ENCODE data around the gene MVD.

MVD gene

GRCh38 chr16:88703486-88704309, 40.8 kb upstream of the MVD start:
- Histone ChIP-seq H3K4me1 (ENCODE audit: control insufficient read depth, insufficient read depth, low read length) (peaks cover 9% of the 10 kb centered on the region), H3K9ac (ENCODE audit: low read length) (no peak overlapping the region), H3K27ac (ENCODE audit: low read depth, low read length) (no peak overlapping the region; the same call in 1 of the 2 replicates), H3K4me3 (ENCODE audit: low read depth, low read length) (no peak overlapping the region), H3K9me3 (ENCODE audit: control insufficient read depth, insufficient read depth, low read depth, low read length) (no peaks in the 10 kb centered on the region), H3K36me3 (ENCODE audit: control insufficient read depth, insufficient read depth, low read length) (peaks cover 31% of the 10 kb centered on the region), H3K27me3 (ENCODE audit: control insufficient read depth, insufficient read depth, low read length) (no peaks in the 10 kb centered on the region)

DNA sequence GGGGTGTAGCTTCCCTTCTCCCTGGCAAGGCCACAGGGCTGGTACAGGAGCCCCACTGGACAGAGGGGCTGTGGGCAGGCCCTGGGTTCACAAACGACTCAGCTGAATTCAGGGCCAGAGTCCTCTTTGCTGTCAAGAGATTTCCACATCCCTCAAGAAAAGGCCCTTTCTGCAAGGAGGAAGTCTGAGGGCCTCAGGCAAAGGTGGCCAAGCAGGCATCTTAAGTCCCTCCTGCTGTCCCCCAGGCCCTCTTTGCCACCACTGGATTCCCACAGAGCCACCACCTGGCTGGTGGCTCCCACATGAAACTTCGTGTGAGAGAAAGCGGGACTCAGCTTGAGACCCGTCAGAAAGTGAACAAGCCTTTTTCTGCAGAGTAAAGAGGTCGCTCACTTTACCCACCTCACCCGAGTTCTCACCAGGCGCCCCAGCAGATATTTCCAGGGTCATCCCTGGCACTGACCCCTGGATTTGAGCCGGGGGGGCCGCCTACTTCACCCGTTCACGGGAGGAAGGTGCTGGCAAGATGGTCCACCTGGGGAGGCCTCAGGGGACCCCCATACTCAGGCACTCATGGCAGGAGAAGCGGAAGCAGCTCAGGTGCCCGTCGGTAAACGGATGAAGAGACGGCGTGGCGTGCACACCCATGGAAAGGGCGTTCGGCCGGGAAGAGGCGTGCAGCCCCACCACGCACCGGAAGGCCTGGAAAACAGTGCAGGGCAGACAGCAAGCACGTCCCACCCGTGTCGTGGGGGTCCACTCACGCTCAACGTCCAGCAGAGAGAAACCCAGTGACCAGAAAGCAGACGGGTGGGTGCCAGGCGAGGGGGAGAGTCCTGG, 39.7 kb upstream of the MVD start:
- Histone ChIP-seq H3K27ac (ENCODE audit: low read depth, low read length) (no peak overlapping the region), H3K27me3 (ENCODE audit: control insufficient read depth, insufficient read depth, low read length) (no peaks in the 10 kb centered on the region), H3K9me3 (ENCODE audit: control insufficient read depth, insufficient read depth, low read depth, low read length) (no peaks in the 10 kb centered on the region), H3K4me1 (ENCODE audit: control insufficient read depth, insufficient read depth, low read length) (peaks cover 9% of the 10 kb centered on the region), H3K9ac (ENCODE audit: low read length) (no peak overlapping the region), H3K36me3 (ENCODE audit: control insufficient read depth, insufficient read depth, low read length) (peaks cover 36% of the 10 kb centered on the region), H3K4me3 (ENCODE audit: low read depth, low read length) (no peak overlapping the region)

GRCh38 chr16:88701581-88702370, 38.9 kb upstream of the MVD start:
- Histone ChIP-seq H3K27me3 (ENCODE audit: control insufficient read depth, insufficient read depth, low read length) (no peaks in the 10 kb centered on the region), H3K27ac (ENCODE audit: low read depth, low read length) (no peak overlapping the region), H3K4me1 (ENCODE audit: control insufficient read depth, insufficient read depth, low read length) (peaks cover 3% of the 10 kb centered on the region; the same call in 1 of the 2 replicates), H3K36me3 (ENCODE audit: control insufficient read depth, insufficient read depth, low read length) (peaks cover 42% of the 10 kb centered on the region), H3K9ac (ENCODE audit: low read length) (no peak overlapping the region), H3K4me3 (ENCODE audit: low read depth, low read length) (no peak overlapping the region), H3K9me3 (ENCODE audit: control insufficient read depth, insufficient read depth, low read depth, low read length) (no peaks in the 10 kb centered on the region)

DNA sequence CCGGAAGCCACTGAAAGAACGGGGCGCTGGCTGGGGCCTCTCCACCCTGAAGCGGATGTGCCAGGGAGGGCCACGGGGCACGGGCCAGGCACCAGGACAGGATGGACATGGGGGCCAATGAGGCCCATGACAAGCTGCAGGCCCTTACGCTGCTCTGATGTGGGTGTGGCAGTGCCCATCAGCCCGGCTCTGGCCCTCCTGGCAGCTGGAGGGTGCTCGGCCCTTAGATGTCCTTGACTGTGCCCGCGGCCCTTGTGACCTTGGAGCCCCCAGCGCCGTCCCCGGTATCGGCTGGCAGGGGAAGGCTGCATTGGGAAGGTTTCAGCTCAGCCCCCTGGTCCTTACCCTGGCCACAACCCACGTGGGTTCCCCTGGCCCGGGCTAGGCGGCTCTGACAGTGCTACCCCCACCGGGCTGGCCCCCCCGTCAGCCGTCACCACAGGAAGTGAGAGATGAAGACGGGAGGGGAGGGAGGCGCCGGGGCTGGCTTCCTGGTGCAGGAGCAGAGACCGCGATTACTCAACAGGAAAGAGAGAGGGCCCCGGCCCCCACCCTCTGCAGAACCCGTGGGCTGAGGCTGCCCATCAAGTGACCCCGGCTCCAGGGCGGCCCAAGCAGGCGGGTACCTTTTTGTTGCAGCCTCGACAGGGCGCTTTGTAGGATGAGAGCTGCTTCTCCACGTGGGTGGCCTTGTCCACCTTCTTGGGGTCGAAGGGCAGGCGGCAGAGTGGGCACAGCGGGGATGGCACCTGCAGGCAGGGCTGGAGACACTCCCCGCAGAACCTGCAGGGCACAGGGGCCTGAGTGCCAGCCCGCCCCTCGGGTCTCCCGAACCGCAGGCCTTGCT, 38.0 kb upstream of the MVD start:
- Histone ChIP-seq H3K9me3 (ENCODE audit: control insufficient read depth, insufficient read depth, low read depth, low read length) (no peaks in the 10 kb centered on the region), H3K36me3 (ENCODE audit: control insufficient read depth, insufficient read depth, low read length) (peaks cover 47% of the 10 kb centered on the region), H3K9ac (ENCODE audit: low read length) (no peak overlapping the region), H3K4me3 (ENCODE audit: low read depth, low read length) (no peak overlapping the region), H3K4me1 (ENCODE audit: control insufficient read depth, insufficient read depth, low read length) (peaks cover 3% of the 10 kb centered on the region; the same call in 1 of the 2 replicates), H3K27me3 (ENCODE audit: control insufficient read depth, insufficient read depth, low read length) (no peaks in the 10 kb centered on the region), H3K27ac (ENCODE audit: low read depth, low read length) (no peak overlapping the region)

DNA sequence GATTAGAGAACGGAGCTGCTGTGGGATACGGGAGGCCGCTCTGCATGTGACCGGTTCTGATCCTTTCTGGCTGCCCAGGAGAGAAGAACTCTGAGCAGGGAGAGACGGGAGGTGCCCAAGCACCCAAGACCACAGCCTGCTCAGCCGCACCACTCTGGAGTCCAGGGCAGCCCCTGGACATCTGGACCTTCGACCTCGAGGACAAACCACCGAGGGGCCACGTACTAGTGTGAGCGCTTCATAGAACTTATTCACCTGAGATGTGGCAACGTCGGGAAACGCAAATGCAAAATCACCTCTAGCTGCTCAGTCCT, 37.4 kb upstream of the MVD start:
- peaks cover 3% of the 10 kb centered on the region; the same call in 1 of the 2 replicates for H3K4me1 ChIP-seq (ENCODE audit: control insufficient read depth, insufficient read depth, low read length)
- H3K9ac ChIP-seq (ENCODE audit: low read length), result no peak overlapping the region
- H3K27me3 ChIP-seq (ENCODE audit: control insufficient read depth, insufficient read depth, low read length), result no peaks in the 10 kb centered on the region
- H3K27ac ChIP-seq (ENCODE audit: low read depth, low read length), result no peak overlapping the region
- H3K36me3 ChIP-seq (ENCODE audit: control insufficient read depth, insufficient read depth, low read length), result peaks cover 47% of the 10 kb centered on the region
- H3K4me3 ChIP-seq (ENCODE audit: low read depth, low read length), result no peak overlapping the region
- no peaks in the 10 kb centered on the region for H3K9me3 ChIP-seq (ENCODE audit: control insufficient read depth, insufficient read depth, low read depth, low read length)

GRCh38 chr16:88699180-88699579, 36.3 kb upstream of the MVD start:
- Histone ChIP-seq H3K4me3 (ENCODE audit: low read depth, low read length) (no peak overlapping the region), H3K27ac (ENCODE audit: low read depth, low read length) (no peak overlapping the region), H3K9me3 (ENCODE audit: control insufficient read depth, insufficient read depth, low read depth, low read length) (no peaks in the 10 kb centered on the region), H3K36me3 (ENCODE audit: control insufficient read depth, insufficient read depth, low read length) (peaks cover 47% of the 10 kb centered on the region), H3K27me3 (ENCODE audit: control insufficient read depth, insufficient read depth, low read length) (no peaks in the 10 kb centered on the region), H3K4me1 (ENCODE audit: control insufficient read depth, insufficient read depth, low read length) (no peaks in the 10 kb centered on the region), H3K9ac (ENCODE audit: low read length) (no peak overlapping the region)

GRCh38 chr16:88698646-88699045, 35.8 kb upstream of the MVD start:
- H3K27me3 ChIP-seq (ENCODE audit: control insufficient read depth, insufficient read depth, low read length), result no peaks in the 10 kb centered on the region
- H3K27ac ChIP-seq (ENCODE audit: low read depth, low read length), result no peak overlapping the region
- H3K4me1 ChIP-seq (ENCODE audit: control insufficient read depth, insufficient read depth, low read length), result no peaks in the 10 kb centered on the region
- no peaks in the 10 kb centered on the region for H3K9me3 ChIP-seq (ENCODE audit: control insufficient read depth, insufficient read depth, low read depth, low read length)
- H3K9ac ChIP-seq (ENCODE audit: low read length), result no peak overlapping the region
- peaks cover 47% of the 10 kb centered on the region for H3K36me3 ChIP-seq (ENCODE audit: control insufficient read depth, insufficient read depth, low read length)
- no peak overlapping the region for H3K4me3 ChIP-seq (ENCODE audit: low read depth, low read length)

- H3K36me3 ChIP-seq (ENCODE audit: control insufficient read depth, insufficient read depth, low read length), result peaks cover 47% of the 10 kb centered on the region
- H3K9me3 ChIP-seq (ENCODE audit: control insufficient read depth, insufficient read depth, low read depth, low read length), result no peaks in the 10 kb centered on the region
- H3K27ac ChIP-seq (ENCODE audit: low read depth, low read length), result no peak overlapping the region
- H3K9ac ChIP-seq (ENCODE audit: low read length), result no peak overlapping the region
- H3K4me3 ChIP-seq (ENCODE audit: low read depth, low read length), result no peak overlapping the region
- no peaks in the 10 kb centered on the region for H3K27me3 ChIP-seq (ENCODE audit: control insufficient read depth, insufficient read depth, low read length)
- no peaks in the 10 kb centered on the region for H3K4me1 ChIP-seq (ENCODE audit: control insufficient read depth, insufficient read depth, low read length)
Observed at GRCh38 chr16:88697831-88698615, 35.1 kb upstream of the MVD start.

DNA sequence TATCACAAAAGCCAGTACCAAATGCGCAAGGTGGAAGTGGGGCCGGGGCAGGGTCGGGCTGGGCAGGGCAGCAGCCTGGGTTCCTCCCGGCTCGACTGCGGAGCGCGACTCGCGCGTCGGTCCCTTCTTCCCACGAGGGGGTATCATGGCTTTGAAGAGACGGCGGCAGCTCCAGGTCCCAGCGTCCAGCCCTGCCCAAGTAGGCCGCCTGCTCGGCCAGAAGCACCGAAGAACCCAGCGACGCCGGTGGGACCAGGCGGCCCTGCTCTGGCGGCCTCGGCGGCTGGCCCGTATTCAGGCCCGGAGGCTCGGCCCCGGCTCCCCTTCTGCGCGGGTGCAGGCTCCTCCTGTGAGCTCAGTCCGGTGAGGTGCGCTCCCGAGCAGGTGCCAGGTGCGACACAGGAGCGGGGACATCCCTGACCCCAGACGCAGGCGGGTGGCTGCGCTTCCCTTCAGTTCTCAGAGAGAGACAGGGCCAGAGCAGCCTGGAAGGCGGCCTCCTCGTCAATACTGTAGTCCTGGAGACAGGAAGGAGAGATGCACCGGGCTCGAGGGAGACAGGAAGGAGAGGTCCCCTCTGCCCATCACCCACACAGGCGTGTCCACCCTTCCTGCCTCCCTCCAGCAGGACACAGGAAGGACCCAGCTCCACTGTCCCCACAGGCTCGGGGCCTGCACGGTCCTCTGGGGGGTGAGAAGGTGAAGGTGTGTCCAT, 34.4 kb upstream of the MVD start:
- Histone ChIP-seq H3K36me3 (ENCODE audit: control insufficient read depth, insufficient read depth, low read length) (peaks cover 44% of the 10 kb centered on the region), H3K4me1 (ENCODE audit: control insufficient read depth, insufficient read depth, low read length) (no peaks in the 10 kb centered on the region), H3K9ac (ENCODE audit: low read length) (no peak overlapping the region), H3K9me3 (ENCODE audit: control insufficient read depth, insufficient read depth, low read depth, low read length) (no peaks in the 10 kb centered on the region), H3K27ac (ENCODE audit: low read depth, low read length) (no peak overlapping the region), H3K4me3 (ENCODE audit: low read depth, low read length) (no peak overlapping the region), H3K27me3 (ENCODE audit: control insufficient read depth, insufficient read depth, low read length) (no peaks in the 10 kb centered on the region)

All from HUES6 (cell line).